Activated gamma-delta T cell treated with Interleukin-2 at 50 U/mL for 16 hours (primary cell): ENCODE data around the gene CACNA1C.

ENCODE experiments used
- DNase-seq: peaks from one replicate; pipeline ENCODE4 v3.0.0-alpha.2; 2020

Gene CACNA1C

GRCh38 chr12:2401040-2401439 lies 348.3 kb downstream of the CACNA1C start:
- no peak for DNase-seq

GRCh38 chr12:2402073-2402579 lies 349.3 kb downstream of the CACNA1C start:
- no peak for DNase-seq

GRCh38 chr12:2403221-2403976 lies 350.6 kb downstream of the CACNA1C start:
- DNase-seq = no peak

- DNase-seq = no peak
Measured at GRCh38 chr12:2405039-2405438, 352.3 kb downstream of the CACNA1C start.

GRCh38 chr12:2406903-2407302 lies 354.1 kb downstream of the CACNA1C start:
- DNase-seq = no peak

GRCh38 chr12:2408262-2408661 lies 355.5 kb downstream of the CACNA1C start:
- DNase-seq = no peak

- no peak for DNase-seq
Measured at GRCh38 chr12:2409656-2410265, 357.0 kb downstream of the CACNA1C start.

- no peak for DNase-seq
Measured at GRCh38 chr12:2410496-2410895, 357.7 kb downstream of the CACNA1C start.

GRCh38 chr12:2411011-2411410 lies 358.2 kb downstream of the CACNA1C start:
- DNase-seq = no peak

GRCh38 chr12:2411616-2412304 lies 359.0 kb downstream of the CACNA1C start:
- DNase-seq = no peak

GRCh38 chr12:2412305-2412643 lies 359.5 kb downstream of the CACNA1C start:
- DNase-seq = no peak

- no peak for DNase-seq
Measured at GRCh38 chr12:2413301-2413700, 360.5 kb downstream of the CACNA1C start.

- DNase-seq = no peak
Measured at GRCh38 chr12:2413999-2414792, 361.4 kb downstream of the CACNA1C start.

GRCh38 chr12:2414810-2415567 lies 362.2 kb downstream of the CACNA1C start:
- DNase-seq = no peak

- no peak for DNase-seq
Measured at GRCh38 chr12:2415568-2415944, 362.8 kb downstream of the CACNA1C start.

- no peak for DNase-seq
Measured at GRCh38 chr12:2416158-2416557, 363.4 kb downstream of the CACNA1C start.

GRCh38 chr12:2417481-2418160 lies 364.8 kb downstream of the CACNA1C start:
- no peak for DNase-seq

- DNase-seq = no peak
Measured at GRCh38 chr12:2418579-2418978, 365.8 kb downstream of the CACNA1C start.

GRCh38 chr12:2422591-2422990 lies 369.8 kb downstream of the CACNA1C start:
- no peak for DNase-seq

- DNase-seq = no peak
Measured at GRCh38 chr12:2429032-2429431, 376.2 kb downstream of the CACNA1C start.

GRCh38 chr12:2431810-2432209 lies 379.0 kb downstream of the CACNA1C start:
- DNase-seq = no peak

GRCh38 chr12:2432856-2433255 lies 380.1 kb downstream of the CACNA1C start:
- no peak for DNase-seq
